A549 (cell line): ENCODE data around the gene OSCAR.

Experiments
- BHLHE40 ChIP-seq: IDR thresholded peaks from 2 replicates; pipeline ENCODE4 v1.6.1; 2012; ENCODE audit warnings: low read depth, low read length, inconsistent platforms
- CTCF ChIP-seq: fragments of >200 bp; sonication (Bioruptor Twin); formaldehyde crosslinking; IDR thresholded peaks from 3 replicates; pipeline ENCODE4 v1.5.1; 2016
- EP300 ChIP-seq, 2 experiments: fragments of >200 bp; sonication (Bioruptor Twin); formaldehyde crosslinking; IDR thresholded peaks; 2 replicates in 1 of 2; 3 replicates in 1 of 2; pipeline ENCODE4 v1.6.1; 2016 to 2017
- GATA3 ChIP-seq: IDR thresholded peaks from 2 replicates; pipeline ENCODE4 v1.6.1; 2012; ENCODE audit warnings: borderline replicate concordance
- KDM1A ChIP-seq: fragments of 200-600 bp; sonication (generic); IDR thresholded peaks from 2 replicates; pipeline ENCODE4 v1.6.1; 2016; ENCODE audit warnings: low read depth, mild to moderate bottlenecking
- MAZ ChIP-seq: fragments of 150-350 bp; IDR thresholded peaks from 2 replicates; pipeline ENCODE4 v1.6.1; 2014; ENCODE audit warnings: antibody characterized with exemption, low read depth, low read length, borderline replicate concordance
- NFE2L2 ChIP-seq: fragments of 150-350 bp; conservative IDR thresholded peaks from 2 replicates; pipeline ENCODE4 v1.6.1; 2014; ENCODE audit warnings: low read length
- POLR2A ChIP-seq: IDR thresholded peaks from 2 replicates; pipeline ENCODE4 v1.6.1; 2012; ENCODE audit warnings: mild to moderate bottlenecking, low read length
- RFX5 ChIP-seq: fragments of 450-650 bp; IDR thresholded peaks from 2 replicates; pipeline ENCODE4 v1.7.1; 2014; ENCODE audit warnings: antibody characterized with exemption, mild to moderate bottlenecking, moderate library complexity
- SMC3 ChIP-seq: fragments of >200 bp; sonication (Bioruptor Twin); formaldehyde crosslinking; IDR thresholded peaks from 3 replicates; pipeline ENCODE4 v1.6.1; 2018; ENCODE audit warnings: inconsistent platforms
- TF ChIP-seq, protein P1 (sequence below): IDR thresholded peaks from 2 replicates; pipeline ENCODE4 v1.6.1; 2012

DNA sequence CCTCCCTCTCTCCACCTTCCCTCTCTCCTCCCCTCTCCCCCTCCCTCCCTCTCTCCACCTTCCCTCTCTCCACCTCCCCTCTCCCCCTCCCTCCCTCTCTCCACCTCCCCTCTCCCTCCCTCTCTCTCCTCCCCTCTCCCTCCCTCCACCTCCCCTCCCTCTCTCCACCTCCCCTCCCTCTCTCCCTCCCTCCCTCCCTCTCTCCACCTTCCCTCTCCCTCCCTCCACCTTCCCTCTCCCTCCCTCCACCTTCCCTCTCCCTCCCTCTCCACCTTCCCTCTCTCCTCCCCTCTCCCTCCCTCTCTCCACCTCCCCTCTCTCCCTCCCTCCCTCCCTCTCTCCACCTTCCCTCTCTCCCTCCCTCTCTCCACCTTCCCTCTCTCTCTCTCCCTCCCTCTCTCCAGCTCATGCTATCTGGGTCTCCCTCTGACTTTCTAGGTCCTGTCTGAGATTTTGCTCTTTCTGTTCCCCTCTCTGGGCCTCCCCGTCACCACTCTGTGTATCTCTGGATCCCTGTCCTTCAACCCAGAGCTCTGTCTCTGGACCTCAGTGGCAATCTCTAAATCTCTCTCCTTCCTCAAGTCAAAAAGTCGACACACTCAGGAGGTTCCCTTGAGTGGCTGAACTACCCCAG, 33.5 kb upstream of the OSCAR start:
- TF ChIP-seq KDM1A, result no peak
- TF ChIP-seq, protein P1, sequence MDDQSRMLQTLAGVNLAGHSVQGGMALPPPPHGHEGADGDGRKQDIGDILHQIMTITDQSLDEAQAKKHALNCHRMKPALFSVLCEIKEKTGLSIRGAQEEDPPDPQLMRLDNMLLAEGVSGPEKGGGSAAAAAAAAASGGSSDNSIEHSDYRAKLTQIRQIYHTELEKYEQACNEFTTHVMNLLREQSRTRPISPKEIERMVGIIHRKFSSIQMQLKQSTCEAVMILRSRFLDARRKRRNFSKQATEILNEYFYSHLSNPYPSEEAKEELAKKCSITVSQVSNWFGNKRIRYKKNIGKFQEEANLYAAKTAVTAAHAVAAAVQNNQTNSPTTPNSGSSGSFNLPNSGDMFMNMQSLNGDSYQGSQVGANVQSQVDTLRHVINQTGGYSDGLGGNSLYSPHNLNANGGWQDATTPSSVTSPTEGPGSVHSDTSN, result no peak
- TF ChIP-seq CTCF, result no peak
- no peak for TF ChIP-seq POLR2A
- TF ChIP-seq MAZ, result no peak
- no peak for TF ChIP-seq GATA3
- TF ChIP-seq RFX5, result no peak
- TF ChIP-seq BHLHE40, result no peak
- TF ChIP-seq EP300 (IDR thresholded peaks at IDR 0.05), result no peak
- no peak for TF ChIP-seq NFE2L2
- no peak for TF ChIP-seq SMC3
